A549 (cell line): Measurements from ENCODE around the gene TMEM138. TPM values are rescaled to one million over a fixed set of nuclear protein-coding genes. Genes with fewer than 3 reads are reported as not detected.
A peak's percentile ranks its signal among the peaks of the same experiment; 100 is the strongest.

Experiments
- ATAC-seq, 2 experiments: fragments of 200-7000 bp in 1 of 2; fragments of >200 bp in 1 of 2; cut with Nextera tagmentation in 1 of 2; cut with Tn5 transposase in 1 of 2; 3 replicates each; pipeline versions ENCODE4 v1.8.0 to v1.9.1; 2018 to 2020; ENCODE audit warnings: mild to moderate bottlenecking in 1 of 2, moderate library complexity in 1 of 2
- CTCF ChIA-PET: fragments of 300-600 bp; sonication (Branson Sonifier 250); formaldehyde crosslinking; extraction: SDS; loops from one replicate; lab custom pipeline; 2021; ENCODE audit warnings: antibody characterized with exemption, inconsistent platforms; lab: Yijun Ruan, JAX
- POLR2A ChIA-PET: fragments of 350-600 bp; formaldehyde crosslinking; extraction: SDS; loops from one replicate; lab custom pipeline; 2021; ENCODE audit warnings: antibody characterized with exemption, inconsistent platforms; lab: Yijun Ruan, JAX
- DNase-seq, 2 experiments: peaks; one replicate each; pipeline versions ENCODE4 v3.0.0 to v3.0.0-alpha.2; 2011 to 2016; ENCODE audit warnings: low read depth in 1 of 2, low spot score in 1 of 2
- FAIRE-seq: peaks from 2 replicates; lab custom pipeline; 2011; peaks lifted over from hg19 to GRCh38; lab: Jason Lieb, UNC
- H3K27ac ChIP-seq, 2 experiments: fragments of >200 bp; sonication (Bioruptor Twin); formaldehyde crosslinking; 3 replicates each; pipeline ENCODE4 v1.5.1; 2016 to 2017
- H3K4me1 ChIP-seq: fragments of >200 bp; sonication (Bioruptor Twin); formaldehyde crosslinking; 3 replicates; pipeline ENCODE4 v1.6.1; 2016
- H3K4me2 ChIP-seq: fragments of >200 bp; sonication (Bioruptor Twin); formaldehyde crosslinking; 3 replicates; pipeline ENCODE4 v1.6.1; 2016
- H3K4me3 ChIP-seq: fragments of >200 bp; sonication (Bioruptor Twin); formaldehyde crosslinking; 3 replicates; pipeline ENCODE4 v1.5.1; 2016
- H3K9me3 ChIP-seq: fragments of >200 bp; sonication (Bioruptor Twin); formaldehyde crosslinking; 3 replicates; pipeline ENCODE4 v1.6.1; 2016
- ATOH8 ChIP-seq: fragments of 250-450 bp; sonication (Bioruptor Pico); IDR thresholded peaks from 2 replicates; pipeline ENCODE4 v1.5.0; 2020; ENCODE audit warnings: low read depth, mild to moderate bottlenecking, moderate library complexity
- CTCF ChIP-seq: fragments of >200 bp; sonication (Bioruptor Twin); formaldehyde crosslinking; IDR thresholded peaks from 3 replicates; pipeline ENCODE4 v1.5.1; 2016
- E2F6 ChIP-seq: IDR thresholded peaks from 2 replicates; pipeline ENCODE4 v1.6.1; 2012; ENCODE audit warnings: low read depth, borderline replicate concordance
- FOSL2 ChIP-seq, 2 experiments: fragments of 450-650 bp in 1 of 2; fragments of >200 bp in 1 of 2; sonication (Bioruptor Twin) in 1 of 2; formaldehyde crosslinking; IDR thresholded peaks; 2 replicates each; pipeline versions ENCODE4 v1.5.0 to v1.6.1; 2016 to 2020; ENCODE audit warnings: mild to moderate bottlenecking in 1 of 2, moderate library complexity in 1 of 2
- FOXS1 ChIP-seq: fragments of 250-450 bp; sonication (Bioruptor Pico); IDR thresholded peaks from 2 replicates; pipeline ENCODE4 v1.5.0; 2020; ENCODE audit warnings: mild to moderate bottlenecking, moderate library complexity
- HDAC2 ChIP-seq: fragments of 200-600 bp; sonication (generic); IDR thresholded peaks from 2 replicates; pipeline ENCODE4 v1.6.1; 2016
- HOXA7 ChIP-seq: fragments of 250-450 bp; sonication (Bioruptor Pico); IDR thresholded peaks from 2 replicates; pipeline ENCODE4 v1.5.0; 2020; ENCODE audit warnings: mild to moderate bottlenecking, moderate library complexity
- JUN ChIP-seq, 2 experiments: fragments of >200 bp; sonication (Bioruptor Twin); formaldehyde crosslinking; IDR thresholded peaks; 2 replicates in 1 of 2; 3 replicates in 1 of 2; pipeline ENCODE4 v1.6.1; 2016 to 2017
- KDM5A ChIP-seq: fragments of 200-600 bp; sonication (generic); IDR thresholded peaks from 2 replicates; pipeline ENCODE4 v1.6.1; 2016; ENCODE audit warnings: antibody characterized with exemption, mild to moderate bottlenecking
- MAX ChIP-seq: IDR thresholded peaks from 2 replicates; pipeline ENCODE4 v1.6.1; 2012
- MAZ ChIP-seq: fragments of 150-350 bp; IDR thresholded peaks from 2 replicates; pipeline ENCODE4 v1.6.1; 2014; ENCODE audit warnings: antibody characterized with exemption, low read depth, low read length, borderline replicate concordance
- POLR2A ChIP-seq: IDR thresholded peaks from 2 replicates; pipeline ENCODE4 v1.6.1; 2012; ENCODE audit warnings: mild to moderate bottlenecking, low read length
- RAD21 ChIP-seq, 2 experiments: fragments of >200 bp in 1 of 2; sonication (Bioruptor Twin) in 1 of 2; formaldehyde crosslinking in 1 of 2; IDR thresholded peaks in 1 of 2; conservative IDR thresholded peaks in 1 of 2; 2 replicates in 1 of 2; 3 replicates in 1 of 2; pipeline ENCODE4 v1.6.1; 2012 to 2018; ENCODE audit warnings: inconsistent platforms in 1 of 2
- RARB ChIP-seq: fragments of 250-450 bp; sonication (Bioruptor Pico); IDR thresholded peaks from 2 replicates; pipeline ENCODE4 v1.8.0; 2021; ENCODE audit warnings: mild to moderate bottlenecking, moderate library complexity
- RCOR1 ChIP-seq: fragments of 150-350 bp; IDR thresholded peaks from 2 replicates; pipeline ENCODE4 v1.6.1; 2014; ENCODE audit warnings: antibody characterized with exemption, low read length, low read depth
- RNF2 ChIP-seq: fragments of 200-600 bp; sonication (generic); IDR thresholded peaks from 2 replicates; pipeline ENCODE4 v1.6.1; 2016; ENCODE audit warnings: low read depth, mild to moderate bottlenecking, antibody characterized with exemption, moderate library complexity, borderline replicate concordance
- TFCP2L1 ChIP-seq: fragments of 250-450 bp; sonication (Bioruptor Pico); IDR thresholded peaks from 2 replicates; pipeline ENCODE4 v1.5.0; 2021; ENCODE audit warnings: mild to moderate bottlenecking
- TP53 ChIP-seq: fragments of 250-450 bp; sonication (Bioruptor Pico); IDR thresholded peaks from 2 replicates; pipeline ENCODE4 v1.5.0; 2021; ENCODE audit warnings: mild to moderate bottlenecking, moderate library complexity
- USF2 ChIP-seq: fragments of 450-650 bp; IDR thresholded peaks from 2 replicates; pipeline ENCODE4 v1.6.1; 2014; ENCODE audit warnings: antibody characterized with exemption
- ZNF302 ChIP-seq: fragments of 250-450 bp; sonication (Bioruptor Pico); IDR thresholded peaks from 2 replicates; pipeline ENCODE4 v1.9.0; 2021; ENCODE audit warnings: inconsistent platforms, mild to moderate bottlenecking, moderate library complexity
- WGBS: methylation state at CpG from one replicate; pipeline ENCODE4 v1.1.6; 2017; ENCODE audit errors: missing lambda C conversion rate; 5-methylcytosine and 5-hydroxymethylcytosine counted together
- polyA plus RNA-seq, 4 experiments: library from polyadenylated mRNA; depleted of rRNA in 3 of 4; stranded (reverse); fragments of >200 nt; fragmentation: RNase III in 1 of 4; extraction: RNeasy Plus Mini Kit Qiagen cat#74134 plus additional on column Dnase treatment in 1 of 4; gene quantifications; 2 replicates in 3 of 4; 3 replicates in 1 of 4; pipeline ENCODE4 v1.2.3, GENCODE V29; 2011 to 2017

TMEM138 gene
- polyA plus RNA-seq, 2 of the 4 experiments (the other 2 are of a cell fraction): 80.3 to 143 TPM

- no peak for FAIRE-seq
- H3K4me3 ChIP-seq: no peak overlapping the region
- H3K4me2 ChIP-seq: no peak overlapping the region
- no peak for TF ChIP-seq HDAC2
- TF ChIP-seq RAD21 (conservative IDR thresholded peaks at IDR 0.05 in 1 of 2, IDR thresholded peaks at IDR 0.05 in 1 of 2): peak; percentile 28 to 54; a peak in 2 of 5 replicates
- no peak for TF ChIP-seq MAX
- TF ChIP-seq CTCF: peak; percentile 17; the same call in 1 of the 3 replicates
- no peak for TF ChIP-seq POLR2A
- no peak for TF ChIP-seq E2F6
- peak in 1 of 2 experiments; percentile 66 for DNase-seq
- 83% methylated on average over 15 of the region's 15 CpGs for WGBS
- H3K27ac ChIP-seq: no peak overlapping the region
- no peaks in the 10 kb centered on the region for H3K9me3 ChIP-seq
- ATAC-seq: peak; percentile 72 to 76
- CTCF ChIA-PET: interaction anchor here (1.0 to 17.4 kb wide), 32 partner anchors 9 to 554 kb away, joined by 3 to 552 read pairs (median 6); partner anchors contain the start of genes CYB561A3, DDB1, TKFC and TMEM138
- peaks cover 3% of the 10 kb centered on the region; the same call in 2 of the 3 replicates for H3K4me1 ChIP-seq
- POLR2A ChIA-PET: interaction anchor here (1.0 to 4.6 kb wide), 3 partner anchors 22 to 90 kb away, joined by 3 to 40 read pairs (median 32); partner anchors contain the start of genes CYB561A3, DDB1, TKFC and TMEM138
Observed at GRCh38 chr11:61384271-61385242, 22.4 kb downstream of the TMEM138 start.

GRCh38 chr11:61390161-61390560, 28.0 kb downstream of the TMEM138 start:
- CTCF ChIA-PET: interaction anchor here (1.0 to 17.4 kb wide), 5 partner anchors 30 to 59 kb away, joined by 3 to 521 read pairs (median 4); partner anchors contain the start of genes CYB561A3 and TMEM138
- Histone ChIP-seq H3K9me3 (0 out of 3 replicates have a peak, but pooled peaks cover 2% of the 10 kb centered on the region), H3K4me2 (no peak overlapping the region), H3K4me1 (0 out of 3 replicates have a peak, but pooled peaks cover 8% of the 10 kb centered on the region), H3K4me3 (no peak overlapping the region), H3K27ac (no peak overlapping the region)
- DNase-seq (no peak), FAIRE-seq (no peak), ATAC-seq (no peak)
- POLR2A ChIA-PET: no interaction called here
- 89% methylated on average over 1 of the region's 1 CpG for WGBS
- no peak for TF ChIP-seq TP53 (CRISPR knock-in tag)
- TF ChIP-seq HOXA7 (CRISPR knock-in tag): no peak
- no peak for TF ChIP-seq RNF2
- no peak for TF ChIP-seq RCOR1
- TF ChIP-seq JUN (IDR thresholded peaks at IDR 0.05): no peak
- no peak for TF ChIP-seq USF2
- no peak for TF ChIP-seq FOSL2 (IDR thresholded peaks at IDR 0.05)
- TF ChIP-seq FOSL2 (CRISPR knock-in tag; IDR thresholded peaks at IDR 0.05): no peak
- no peak for TF ChIP-seq ZNF302 (CRISPR knock-in tag)
- TF ChIP-seq KDM5A: no peak
- TF ChIP-seq FOXS1 (CRISPR knock-in tag): no peak
- TF ChIP-seq RARB (CRISPR knock-in tag): no peak
- TF ChIP-seq POLR2A: no peak
- TF ChIP-seq MAZ: no peak
- TF ChIP-seq E2F6: no peak
- TF ChIP-seq ATOH8 (CRISPR knock-in tag): no peak
- TF ChIP-seq TFCP2L1: no peak
